ENCODE data around the gene SEMA3B. TPM values are rescaled to one million over a fixed set of nuclear protein-coding genes. Genes with fewer than 3 reads are reported as not detected.

The SEMA3B gene
- total RNA-seq, 2 donors from 2014 or later: 71.1 to 116 TPM

DNA sequence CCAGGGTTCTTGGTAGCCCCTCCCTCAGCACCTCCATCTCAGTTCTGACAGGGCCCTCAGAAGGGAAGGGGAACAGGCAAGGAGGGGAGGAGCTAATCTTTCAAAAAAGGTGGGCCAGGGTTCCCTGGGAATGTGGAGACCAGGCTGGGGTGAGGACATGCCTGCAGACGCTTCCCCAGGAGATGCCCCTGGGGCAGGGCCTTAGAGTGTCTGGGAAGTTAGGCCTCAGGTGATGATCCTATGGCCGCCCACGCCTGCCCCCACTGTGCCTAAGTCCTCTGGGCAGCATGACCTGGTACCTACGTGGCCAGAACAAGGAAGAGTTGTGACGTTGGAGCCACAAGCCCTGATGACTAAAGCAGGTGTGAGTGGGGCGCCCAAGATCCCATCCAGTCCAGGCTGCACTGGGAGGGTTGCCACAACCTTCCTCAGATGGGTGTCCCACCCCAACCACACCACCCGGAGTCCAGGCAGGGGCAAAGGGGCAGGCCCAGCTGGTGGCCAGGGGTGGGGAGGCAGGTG lies 3.9 kb upstream of the SEMA3B start:
- H3K36me3 ChIP-seq (replicated peaks in 1 of 2; ENCODE audit: insufficient read depth in 1 of 2, low read depth in 2 of 2): no peaks in the 10 kb centered on the region
- no peaks in the 10 kb centered on the region for H3K27me3 ChIP-seq
- ATAC-seq: no peak
- H3K9me3 ChIP-seq: no peaks in the 10 kb centered on the region
- TF ChIP-seq, protein P1, sequence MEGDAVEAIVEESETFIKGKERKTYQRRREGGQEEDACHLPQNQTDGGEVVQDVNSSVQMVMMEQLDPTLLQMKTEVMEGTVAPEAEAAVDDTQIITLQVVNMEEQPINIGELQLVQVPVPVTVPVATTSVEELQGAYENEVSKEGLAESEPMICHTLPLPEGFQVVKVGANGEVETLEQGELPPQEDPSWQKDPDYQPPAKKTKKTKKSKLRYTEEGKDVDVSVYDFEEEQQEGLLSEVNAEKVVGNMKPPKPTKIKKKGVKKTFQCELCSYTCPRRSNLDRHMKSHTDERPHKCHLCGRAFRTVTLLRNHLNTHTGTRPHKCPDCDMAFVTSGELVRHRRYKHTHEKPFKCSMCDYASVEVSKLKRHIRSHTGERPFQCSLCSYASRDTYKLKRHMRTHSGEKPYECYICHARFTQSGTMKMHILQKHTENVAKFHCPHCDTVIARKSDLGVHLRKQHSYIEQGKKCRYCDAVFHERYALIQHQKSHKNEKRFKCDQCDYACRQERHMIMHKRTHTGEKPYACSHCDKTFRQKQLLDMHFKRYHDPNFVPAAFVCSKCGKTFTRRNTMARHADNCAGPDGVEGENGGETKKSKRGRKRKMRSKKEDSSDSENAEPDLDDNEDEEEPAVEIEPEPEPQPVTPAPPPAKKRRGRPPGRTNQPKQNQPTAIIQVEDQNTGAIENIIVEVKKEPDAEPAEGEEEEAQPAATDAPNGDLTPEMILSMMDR (IDR thresholded peaks at IDR 0.05): no peak
- TF ChIP-seq POLR2A (IDR thresholded peaks at IDR 0.05): peak in 2 of 3 donors; percentile 14 to 20
- peak overlapping the region; percentile 93 to 97 (median 94) for H3K27ac ChIP-seq
- 56% methylated on average over 5 to 6 of the region's 7 CpGs for WGBS, 2 donors
- DNase-seq: no peak
- H3K4me1 ChIP-seq: peaks cover 78% of the 10 kb centered on the region
- intact Hi-C loops (cut with DNase I): no loop called here
- H3K4me3 ChIP-seq: no peak overlapping the region

DNA sequence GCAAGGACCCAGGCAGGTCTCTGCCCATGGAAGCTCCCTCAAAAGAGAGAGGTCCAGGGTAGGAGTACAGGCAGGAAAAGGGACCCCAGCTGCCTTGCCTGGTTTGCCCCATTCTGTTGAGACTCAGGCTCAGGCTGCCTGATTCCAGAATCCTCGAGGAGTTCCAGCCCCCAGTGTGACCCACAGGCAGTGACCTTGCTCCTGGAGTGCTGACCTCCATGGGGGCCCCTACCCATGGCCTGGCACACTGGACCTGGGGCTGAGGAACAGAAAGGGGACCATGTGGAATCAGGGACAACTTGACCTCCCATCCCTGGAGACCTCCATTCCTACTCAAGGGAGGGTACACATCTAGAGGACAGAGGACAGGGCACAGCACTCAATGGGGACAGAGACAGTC lies 3.4 kb upstream of the SEMA3B start:
- Histone ChIP-seq H3K27me3 (no peaks in the 10 kb centered on the region), H3K36me3 (replicated peaks in 1 of 2; ENCODE audit: insufficient read depth in 1 of 2, low read depth in 2 of 2) (no peaks in the 10 kb centered on the region), H3K4me3 (no peak overlapping the region), H3K9me3 (no peaks in the 10 kb centered on the region), H3K4me1 (peaks cover 80% of the 10 kb centered on the region), H3K27ac (peak overlapping the region; percentile 93 to 97 (median 94))
- TF ChIP-seq, protein P1 (IDR thresholded peaks at IDR 0.05): no peak
- TF ChIP-seq POLR2A (IDR thresholded peaks at IDR 0.05): no peak
- ATAC-seq (no peak), DNase-seq (no peak)
- intact Hi-C loops (cut with DNase I): no loop called here
- 36 to 56% methylated on average over 1 of the region's 1 CpG for WGBS, 2 donors

DNA sequence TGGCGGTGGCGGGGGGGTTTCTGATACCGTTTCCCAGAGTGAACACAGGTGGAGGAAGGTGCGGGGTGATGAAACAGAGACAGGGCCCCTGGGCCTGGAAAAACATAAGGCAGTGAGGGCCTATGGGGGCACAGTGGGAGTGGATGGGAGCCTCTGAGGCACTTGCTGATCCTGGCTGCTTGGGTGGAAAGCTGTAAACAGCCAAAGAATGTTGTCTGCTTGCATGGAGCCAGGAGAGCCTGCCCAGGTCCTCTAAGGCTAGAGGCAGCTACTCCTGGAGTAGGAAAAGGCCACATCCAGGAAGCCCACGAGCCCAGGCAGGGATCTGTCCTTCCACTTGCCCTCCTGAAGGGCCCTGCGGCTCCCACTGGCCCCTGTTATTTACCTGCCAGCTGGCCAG lies 2.9 kb upstream of the SEMA3B start:
- Histone ChIP-seq H3K27ac (peak overlapping the region; percentile 93 to 97 (median 94)), H3K4me3 (no peak overlapping the region), H3K27me3 (no peaks in the 10 kb centered on the region), H3K9me3 (no peaks in the 10 kb centered on the region), H3K36me3 (replicated peaks in 1 of 2; ENCODE audit: insufficient read depth in 1 of 2, low read depth in 2 of 2) (no peaks in the 10 kb centered on the region), H3K4me1 (peaks cover 80% of the 10 kb centered on the region)
- no peak for ATAC-seq
- intact Hi-C loops (cut with DNase I): no loop called here
- TF ChIP-seq POLR2A (IDR thresholded peaks at IDR 0.05): no peak
- TF ChIP-seq, protein P1 (IDR thresholded peaks at IDR 0.05): no peak
- DNase-seq: no peak
- 70 to 78% methylated on average over 6 of the region's 6 CpGs for WGBS, 2 donors

DNA sequence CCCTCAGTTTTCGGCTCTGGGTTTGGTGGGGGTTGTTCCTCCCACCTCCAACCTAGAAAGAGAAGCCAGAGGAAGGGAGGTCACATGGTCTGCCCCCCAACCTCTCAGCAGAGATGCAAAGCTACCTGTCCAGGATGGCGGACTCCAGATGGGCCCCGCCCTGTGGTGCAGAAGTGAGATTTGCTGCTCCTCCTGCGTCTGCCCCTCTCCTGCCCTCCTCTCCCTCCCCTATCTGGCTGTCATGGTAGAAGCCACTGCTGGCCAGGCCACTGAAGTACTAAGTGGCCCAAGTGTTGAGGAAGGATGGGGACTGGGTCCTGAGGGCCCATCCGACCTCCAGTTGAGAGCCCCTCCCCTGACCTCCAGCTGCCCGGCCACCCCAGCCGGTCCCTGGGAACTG lies 2.1 kb upstream of the SEMA3B start:
- H3K36me3 ChIP-seq (replicated peaks in 1 of 2; ENCODE audit: insufficient read depth in 1 of 2, low read depth in 2 of 2): no peaks in the 10 kb centered on the region
- DNase-seq (no peak), ATAC-seq (no peak)
- no peaks in the 10 kb centered on the region for H3K9me3 ChIP-seq
- peaks cover 80% of the 10 kb centered on the region for H3K4me1 ChIP-seq
- H3K4me3 ChIP-seq: no peak overlapping the region
- 11 to 44% methylated on average over 3 to 7 of the region's 7 CpGs for WGBS, 2 donors
- H3K27ac ChIP-seq: peak overlapping the region; percentile 93 to 97 (median 94)
- TF ChIP-seq, protein P1 (IDR thresholded peaks at IDR 0.05): no peak
- TF ChIP-seq POLR2A (IDR thresholded peaks at IDR 0.05): no peak
- H3K27me3 ChIP-seq: no peaks in the 10 kb centered on the region
- intact Hi-C loops (cut with DNase I): no loop called here

DNA sequence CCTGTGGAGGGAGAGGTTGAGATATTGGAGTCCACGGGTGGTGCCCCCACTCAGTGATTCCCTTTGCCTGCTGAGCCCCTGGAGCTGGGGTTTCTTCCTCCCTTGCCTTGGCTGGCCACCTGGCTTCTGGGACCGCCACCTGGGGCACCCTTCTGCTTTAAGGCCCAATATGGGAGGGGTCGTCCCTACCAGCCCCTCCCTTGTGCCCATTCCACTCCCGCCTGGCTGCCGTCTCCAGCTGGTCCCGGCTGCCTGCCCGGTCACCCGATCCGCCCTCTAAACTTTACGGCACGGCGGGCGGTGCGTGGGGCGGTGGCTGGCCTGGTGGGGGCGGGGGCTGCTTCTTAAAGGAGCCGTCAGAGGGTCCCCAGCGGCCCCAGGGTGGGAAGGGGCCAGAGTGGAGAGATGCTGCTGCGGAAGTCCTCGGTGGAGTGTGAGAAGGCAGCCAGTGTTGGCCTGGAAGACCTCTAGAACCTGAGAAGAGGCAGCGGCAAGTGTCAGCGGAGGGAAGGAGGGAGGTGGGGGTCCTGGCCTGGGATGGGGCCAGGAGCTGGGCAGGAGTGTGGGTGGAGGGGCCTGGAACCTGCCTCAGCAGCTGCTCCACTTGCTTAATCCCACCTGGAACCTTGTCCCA lies 1.6 kb upstream of the SEMA3B start:
- ATAC-seq (peak; percentile 43), DNase-seq (peak; percentile 74 to 84 (median 83))
- 12 to 13% methylated on average over 13 to 22 of the region's 22 CpGs for WGBS, 2 donors
- TF ChIP-seq, protein P1 (IDR thresholded peaks at IDR 0.05): peak in 1 of 7 experiments; percentile 8
- TF ChIP-seq POLR2A (IDR thresholded peaks at IDR 0.05): peak; percentile 74 to 92 (median 84)
- Histone ChIP-seq H3K27ac (peak overlapping the region; percentile 93 to 97 (median 94)), H3K9me3 (no peaks in the 10 kb centered on the region), H3K4me3 (no peak overlapping the region), H3K36me3 (replicated peaks in 1 of 2; ENCODE audit: insufficient read depth in 1 of 2, low read depth in 2 of 2) (no peaks in the 10 kb centered on the region), H3K4me1 (peaks cover 85% of the 10 kb centered on the region), H3K27me3 (no peaks in the 10 kb centered on the region)
- intact Hi-C loops (cut with DNase I): no loop called here
